Measurements from ENCODE around the gene KCNJ16.

- TF ChIP-seq ELK4 (CRISPR knock-in tag; IDR thresholded peaks at IDR 0.05; ENCODE audit: borderline replicate concordance) = no peak
- no peak for TF ChIP-seq ZNF720 (CRISPR knock-in tag; IDR thresholded peaks at IDR 0.05)
- no peak for TF ChIP-seq CTCF (CRISPR knock-in tag; IDR thresholded peaks at IDR 0.05)
- TF ChIP-seq ZNF784 (CRISPR knock-in tag; IDR thresholded peaks at IDR 0.05; ENCODE audit: borderline replicate concordance) = no peak
- no peak for TF ChIP-seq POLR2AphosphoS5 (IDR thresholded peaks at IDR 0.05; ENCODE audit: low read depth, low read length)
- no peak for TF ChIP-seq CBX2 (IDR thresholded peaks at IDR 0.05; ENCODE audit: low read depth, low read length)
- no peak for TF ChIP-seq CBX2 (CRISPR knock-in tag; IDR thresholded peaks at IDR 0.05; ENCODE audit: low read depth)
- TF ChIP-seq JUND (CRISPR knock-in tag; IDR thresholded peaks at IDR 0.05) = no peak
Observed at GRCh38 chr17:70105641-70106040, 30.6 kb downstream of the KCNJ16 start.

All from HepG2 (cell line).